Measurements from ENCODE around the gene FUBP3. TPM values are rescaled to one million over a fixed set of nuclear protein-coding genes. Genes with fewer than 3 reads are reported as not detected.

FUBP3 gene
- total RNA-seq, 4 donors from 2014 or later, result 40.6 to 64.8 (median 46.4) TPM

- no peak for DNase-seq (ENCODE audit: extremely low spot score)
- Histone ChIP-seq H3K4me1 (no peaks in the 10 kb centered on the region), H3K27ac (replicated peaks in 1 of 4) (no peak overlapping the region), H3K9me3 (no peaks in the 10 kb centered on the region), H3K36me3 (no peaks in the 10 kb centered on the region), H3K27me3 (peaks cover 0 to 65% (median 0%) of the 10 kb centered on the region in 4 donors), H3K4me3 (no peak overlapping the region)
- intact Hi-C loops (cut with DNase I), result no loop called here
- no peak for TF ChIP-seq POLR2A (IDR thresholded peaks at IDR 0.05; ENCODE audit: low read depth)
- TF ChIP-seq CTCF (IDR thresholded peaks at IDR 0.05), result no peak
- TF ChIP-seq EP300 (IDR thresholded peaks at IDR 0.05), result no peak
- TF ChIP-seq POLR2AphosphoS5 (IDR thresholded peaks at IDR 0.05), result no peak
- 94% methylated on average over 8 of the region's 18 CpGs for WGBS
Observed at GRCh38 chr9:130651752-130652151, 72.4 kb downstream of the FUBP3 start.

GRCh38 chr9:130654879-130655278 is 75.5 kb downstream of the FUBP3 start:
- H3K4me3 ChIP-seq, result no peak overlapping the region
- H3K27me3 ChIP-seq, result peaks cover 6 to 83% (median 24%) of the 10 kb centered on the region in 4 donors
- peaks cover 4 to 8% (median 8%) of the 10 kb centered on the region in 4 donors for H3K4me1 ChIP-seq
- WGBS, result 81% methylated on average over 6 of the region's 6 CpGs
- intact Hi-C loops (cut with DNase I), result no loop called here
- H3K36me3 ChIP-seq, result no peaks in the 10 kb centered on the region
- TF ChIP-seq POLR2A (IDR thresholded peaks at IDR 0.05; ENCODE audit: low read depth), result no peak
- TF ChIP-seq CTCF (IDR thresholded peaks at IDR 0.05), result no peak
- TF ChIP-seq EP300 (IDR thresholded peaks at IDR 0.05), result no peak
- TF ChIP-seq POLR2AphosphoS5 (IDR thresholded peaks at IDR 0.05), result no peak
- H3K9me3 ChIP-seq, result no peaks in the 10 kb centered on the region
- DNase-seq (ENCODE audit: extremely low spot score), result no peak
- H3K27ac ChIP-seq (replicated peaks in 1 of 4), result no peak overlapping the region

- DNase-seq (ENCODE audit: extremely low spot score), result no peak
- no peaks in the 10 kb centered on the region for H3K9me3 ChIP-seq
- peaks cover 41 to 51% (median 50%) of the 10 kb centered on the region in 4 donors for H3K4me1 ChIP-seq
- no peaks in the 10 kb centered on the region for H3K36me3 ChIP-seq
- no peak overlapping the region for H3K27ac ChIP-seq (replicated peaks in 1 of 4)
- WGBS, result 23% methylated on average over 25 of the region's 52 CpGs
- H3K4me3 ChIP-seq, result no peak overlapping the region
- H3K27me3 ChIP-seq, result peaks cover 30 to 98% (median 65%) of the 10 kb centered on the region in 4 donors
- no peak for TF ChIP-seq POLR2A (IDR thresholded peaks at IDR 0.05; ENCODE audit: low read depth)
- no peak for TF ChIP-seq POLR2AphosphoS5 (IDR thresholded peaks at IDR 0.05)
- intact Hi-C loops (cut with DNase I), result no loop called here
Observed at GRCh38 chr9:130658893-130659698, 79.7 kb downstream of the FUBP3 start.

- TF ChIP-seq POLR2AphosphoS5 (IDR thresholded peaks at IDR 0.05) (no peak), CTCF (IDR thresholded peaks at IDR 0.05) (no peak), POLR2A (IDR thresholded peaks at IDR 0.05; ENCODE audit: low read depth) (no peak), EP300 (IDR thresholded peaks at IDR 0.05) (no peak)
- intact Hi-C loops (cut with DNase I), result no loop called here
- peaks cover 47 to 57% (median 57%) of the 10 kb centered on the region in 4 donors for H3K4me1 ChIP-seq
- H3K9me3 ChIP-seq, result no peaks in the 10 kb centered on the region
- H3K27me3 ChIP-seq, result peaks cover 30 to 100% (median 72%) of the 10 kb centered on the region in 4 donors
- H3K4me3 ChIP-seq, result peak overlapping the region; percentile 42 to 58 (median 48)
- H3K36me3 ChIP-seq, result no peaks in the 10 kb centered on the region
- no peak overlapping the region for H3K27ac ChIP-seq (replicated peaks in 1 of 4)
- no peak for DNase-seq (ENCODE audit: extremely low spot score)
- WGBS, result 2% methylated on average over 39 of the region's 58 CpGs
Observed at GRCh38 chr9:130659699-130660248, 80.4 kb downstream of the FUBP3 start.

- TF ChIP-seq CTCF (IDR thresholded peaks at IDR 0.05), result no peak
- no peak for TF ChIP-seq EP300 (IDR thresholded peaks at IDR 0.05)
- TF ChIP-seq POLR2AphosphoS5 (IDR thresholded peaks at IDR 0.05), result no peak
- TF ChIP-seq POLR2A (IDR thresholded peaks at IDR 0.05; ENCODE audit: low read depth), result no peak
- peak overlapping the region; percentile 42 to 58 (median 48) for H3K4me3 ChIP-seq
- H3K4me1 ChIP-seq, result peaks cover 53 to 63% (median 62%) of the 10 kb centered on the region in 4 donors
- no peaks in the 10 kb centered on the region for H3K36me3 ChIP-seq
- under 1% methylated on average over 20 of the region's 33 CpGs for WGBS
- no peak overlapping the region for H3K27ac ChIP-seq (replicated peaks in 1 of 4)
- intact Hi-C loops (cut with DNase I), result no loop called here
- peaks cover 30 to 100% (median 77%) of the 10 kb centered on the region in 4 donors for H3K27me3 ChIP-seq
- H3K9me3 ChIP-seq, result no peaks in the 10 kb centered on the region
- no peak for DNase-seq (ENCODE audit: extremely low spot score)
Observed at GRCh38 chr9:130660326-130660682, 80.9 kb downstream of the FUBP3 start.
